A172 (cell line): ENCODE data around the gene RBCK1. TPM values are rescaled to one million over a fixed set of nuclear protein-coding genes. Genes with fewer than 3 reads are reported as not detected.

Experiments
- DNase-seq: peaks from one replicate; pipeline ENCODE4 v3.0.0-alpha.2; 2015; ENCODE audit warnings: low spot score
- total RNA-seq: library from RNA; depleted of rRNA; stranded (reverse); fragments of >200 nt; shearing (Covaris generic); gene quantifications from 2 replicates; pipeline ENCODE4 v1.2.3, GENCODE V29; 2014

The RBCK1 gene
- total RNA-seq, 1 experiment from 2014 or later = 101 TPM

DNA sequence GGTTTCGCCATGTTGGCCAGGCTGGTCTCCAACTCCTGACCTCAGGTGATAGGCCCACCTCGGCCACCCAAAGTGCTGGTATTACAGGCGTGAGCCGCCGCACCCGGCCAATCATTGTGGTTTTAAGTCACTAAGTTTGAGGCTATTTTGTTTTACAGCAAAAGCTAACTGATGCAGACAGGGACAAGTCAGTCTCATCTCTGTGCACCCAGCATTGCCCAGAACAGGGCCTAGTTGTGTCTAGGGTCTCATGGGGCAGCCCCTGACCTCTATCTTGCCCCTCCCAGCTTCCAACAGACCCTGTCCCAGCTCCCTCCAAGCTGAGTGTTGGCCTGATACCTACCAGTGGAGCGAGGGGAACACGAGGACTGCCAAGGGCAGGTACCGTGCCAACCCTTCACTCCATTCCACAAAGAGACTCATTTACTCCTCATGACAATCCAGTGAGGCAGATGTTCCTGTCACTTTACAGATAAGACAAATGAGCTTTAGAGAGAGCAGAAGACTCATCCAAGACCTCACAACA, 8.9 kb upstream of the RBCK1 start:
- no peak for DNase-seq

DNA sequence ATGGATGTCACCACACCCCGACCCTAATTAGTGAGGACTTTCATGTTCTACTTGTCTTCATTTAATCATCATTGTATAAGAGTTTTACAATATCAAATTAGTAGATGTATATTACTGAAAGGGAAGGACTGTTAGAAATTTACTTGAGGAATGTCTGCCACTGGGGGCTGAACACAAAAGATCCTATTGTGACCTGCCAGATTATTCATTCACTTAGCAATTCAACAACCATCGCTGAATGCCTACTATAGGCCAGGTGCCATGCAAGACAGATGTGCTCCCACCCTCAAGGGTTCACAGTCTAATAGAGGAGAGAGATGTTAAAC, 8.0 kb upstream of the RBCK1 start:
- DNase-seq = peak; percentile 11

GRCh38 chr20:400454-401275, 7.4 kb upstream of the RBCK1 start:
- DNase-seq = peak; percentile 35

GRCh38 chr20:401682-402495, 6.2 kb upstream of the RBCK1 start:
- DNase-seq = peak; percentile 55

DNA sequence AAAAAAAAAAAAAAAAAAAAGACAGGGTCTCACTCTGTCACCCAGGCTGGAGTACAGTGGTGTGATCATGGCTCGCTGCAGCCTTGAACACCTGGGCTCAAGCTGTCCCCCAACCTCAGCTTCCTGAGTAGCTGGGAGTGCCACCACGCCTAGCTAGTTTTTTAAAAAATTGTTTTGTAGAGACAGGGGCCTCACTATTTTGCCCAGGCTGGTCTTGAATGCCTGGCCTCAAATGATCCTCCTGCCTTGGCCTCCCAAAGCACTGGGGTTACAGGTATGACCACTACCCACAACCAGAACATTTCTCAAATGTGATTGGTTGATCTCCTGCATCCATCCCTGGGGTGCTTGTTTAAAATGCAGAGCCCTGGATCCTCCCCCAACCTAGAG, 5.6 kb upstream of the RBCK1 start:
- no peak for DNase-seq

- DNase-seq = no peak
Measured at GRCh38 chr20:402898-403581, 5.1 kb upstream of the RBCK1 start.

- no peak for DNase-seq
Measured at GRCh38 chr20:403582-403957, 4.5 kb upstream of the RBCK1 start.

GRCh38 chr20:404088-404487, 4.0 kb upstream of the RBCK1 start:
- no peak for DNase-seq

DNA sequence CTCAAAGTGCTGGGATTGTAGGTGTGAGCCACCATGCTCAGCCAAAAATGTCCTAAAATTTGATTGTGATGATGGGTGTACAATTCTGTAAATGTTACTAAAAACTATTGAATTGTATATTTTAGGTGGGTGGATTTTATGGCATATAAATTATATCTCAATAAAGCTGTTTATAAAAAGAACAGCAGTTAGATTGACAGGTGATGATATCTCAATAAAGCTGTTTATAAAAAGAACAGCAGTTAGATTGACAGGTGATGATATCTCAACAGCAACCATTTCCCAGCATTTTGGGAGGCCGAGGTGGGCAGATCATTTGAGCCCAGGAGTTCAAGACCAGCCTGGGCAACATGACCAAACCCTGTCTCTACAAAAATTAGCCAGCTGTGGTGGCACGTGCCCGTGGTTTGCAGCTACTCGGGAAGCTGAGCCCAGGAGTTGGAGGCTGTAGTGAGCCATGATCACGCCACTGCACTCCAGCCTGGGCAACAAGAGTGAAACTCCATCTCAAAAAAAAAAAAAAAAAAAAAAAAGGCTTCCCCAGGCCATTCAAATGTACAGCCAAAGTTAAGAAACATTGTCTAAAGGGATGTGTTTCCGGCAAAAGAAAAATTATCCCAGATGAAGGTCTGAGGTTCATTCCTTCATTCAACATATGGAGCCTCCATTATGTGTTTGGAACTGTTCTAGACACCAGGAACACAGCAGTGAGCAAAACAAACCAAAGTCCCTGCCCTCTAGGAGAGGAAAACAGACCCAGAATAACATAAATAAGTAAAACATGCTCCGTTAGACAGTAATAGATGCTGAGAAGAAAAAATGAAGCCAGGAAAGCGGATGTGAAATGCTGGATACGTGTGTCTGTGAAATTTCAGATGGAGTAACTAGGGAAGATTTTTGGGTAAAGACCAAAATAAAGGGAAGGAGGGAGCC, 1.6 kb upstream of the RBCK1 start:
- no peak for DNase-seq

DNA sequence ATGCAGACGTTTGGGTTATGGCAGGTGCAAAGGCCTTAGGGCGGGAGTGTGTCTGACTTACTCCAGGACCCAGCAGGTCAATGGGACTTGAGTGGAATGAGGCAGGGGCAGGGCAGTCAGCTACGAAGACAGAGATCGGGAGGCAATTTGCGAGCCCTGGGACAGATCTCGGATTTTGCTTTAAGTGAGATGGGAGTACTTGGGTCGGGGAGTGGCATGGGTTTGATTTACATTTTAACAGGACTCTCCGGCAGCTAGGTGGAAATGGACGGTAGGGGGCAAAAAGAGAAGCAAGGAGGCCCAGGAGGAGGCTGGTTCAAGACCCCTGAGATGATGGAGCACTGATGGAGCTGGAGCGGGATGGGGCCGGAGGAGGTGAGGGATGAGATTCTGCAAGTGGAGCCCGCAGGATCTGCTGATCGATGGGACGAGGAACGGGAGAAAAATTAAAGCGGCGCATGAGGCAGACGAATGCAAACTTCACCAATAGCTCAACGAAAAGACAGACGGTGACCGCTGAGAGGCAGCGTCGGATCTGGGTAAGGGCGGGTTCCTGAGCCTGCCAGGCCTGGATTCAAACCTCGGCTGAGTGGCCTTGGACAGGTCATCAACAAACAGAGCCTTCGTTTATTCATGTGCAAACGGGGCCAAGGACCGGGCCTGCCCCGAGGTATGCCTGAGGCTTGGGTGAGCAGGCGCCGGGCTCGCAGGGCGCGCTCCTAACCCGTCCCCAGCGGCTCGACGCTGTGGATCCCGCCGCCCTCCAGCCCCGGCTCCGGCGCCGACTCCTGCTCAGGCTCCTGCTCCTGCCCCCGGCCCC, 756 bp upstream of the RBCK1 start:
- DNase-seq = peak; percentile 62

GRCh38 chr20:408843-409696, 971 bp downstream of the RBCK1 start:
- no peak for DNase-seq

GRCh38 chr20:409697-410559, 1.8 kb downstream of the RBCK1 start:
- DNase-seq = no peak

- DNase-seq = no peak
Measured at GRCh38 chr20:412081-412480, 4.0 kb downstream of the RBCK1 start.

DNA sequence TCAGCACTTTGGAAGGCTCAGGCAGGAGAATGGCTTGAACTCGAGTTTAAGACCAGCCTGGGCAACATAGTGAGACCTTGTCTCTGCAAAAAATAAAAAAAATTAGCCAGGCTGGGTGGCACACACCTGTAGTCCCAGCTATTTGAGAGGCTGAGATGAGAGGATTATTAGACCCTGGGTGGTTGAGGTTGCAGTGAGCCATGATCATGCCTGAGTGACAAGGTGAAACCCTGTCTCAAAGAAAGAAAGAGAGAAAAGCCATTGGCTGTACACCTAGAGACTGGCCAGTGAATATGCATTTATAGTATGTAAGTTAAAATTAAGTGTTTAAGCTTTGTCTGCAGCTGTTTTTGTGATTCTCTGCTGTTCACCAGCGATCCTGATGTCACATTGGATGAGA, 6.1 kb downstream of the RBCK1 start:
- DNase-seq = no peak

DNA sequence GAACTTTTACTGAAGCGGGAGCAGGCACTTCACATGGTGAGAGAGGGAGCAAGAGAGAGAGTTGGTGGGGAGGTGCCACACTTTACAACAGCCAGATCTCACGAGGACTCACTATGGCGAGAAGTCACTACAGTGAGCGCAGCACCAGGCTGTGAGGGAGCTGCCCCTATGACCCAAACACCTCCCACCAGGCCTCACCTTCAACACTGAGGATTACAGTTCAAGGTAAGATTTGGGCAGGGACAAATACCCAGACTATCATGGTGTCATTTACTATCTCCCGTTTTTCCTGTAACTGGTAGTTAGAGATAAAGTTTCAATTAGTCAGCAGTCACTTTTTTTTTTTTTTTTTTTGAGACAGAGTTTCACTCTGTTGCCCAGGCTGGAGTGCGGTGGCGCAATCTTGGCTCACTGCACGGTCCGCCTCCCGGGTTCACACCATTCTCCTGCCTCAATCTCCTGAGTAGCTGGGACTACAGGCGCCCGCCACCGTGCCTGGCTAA, 7.8 kb downstream of the RBCK1 start:
- no peak for DNase-seq

DNA sequence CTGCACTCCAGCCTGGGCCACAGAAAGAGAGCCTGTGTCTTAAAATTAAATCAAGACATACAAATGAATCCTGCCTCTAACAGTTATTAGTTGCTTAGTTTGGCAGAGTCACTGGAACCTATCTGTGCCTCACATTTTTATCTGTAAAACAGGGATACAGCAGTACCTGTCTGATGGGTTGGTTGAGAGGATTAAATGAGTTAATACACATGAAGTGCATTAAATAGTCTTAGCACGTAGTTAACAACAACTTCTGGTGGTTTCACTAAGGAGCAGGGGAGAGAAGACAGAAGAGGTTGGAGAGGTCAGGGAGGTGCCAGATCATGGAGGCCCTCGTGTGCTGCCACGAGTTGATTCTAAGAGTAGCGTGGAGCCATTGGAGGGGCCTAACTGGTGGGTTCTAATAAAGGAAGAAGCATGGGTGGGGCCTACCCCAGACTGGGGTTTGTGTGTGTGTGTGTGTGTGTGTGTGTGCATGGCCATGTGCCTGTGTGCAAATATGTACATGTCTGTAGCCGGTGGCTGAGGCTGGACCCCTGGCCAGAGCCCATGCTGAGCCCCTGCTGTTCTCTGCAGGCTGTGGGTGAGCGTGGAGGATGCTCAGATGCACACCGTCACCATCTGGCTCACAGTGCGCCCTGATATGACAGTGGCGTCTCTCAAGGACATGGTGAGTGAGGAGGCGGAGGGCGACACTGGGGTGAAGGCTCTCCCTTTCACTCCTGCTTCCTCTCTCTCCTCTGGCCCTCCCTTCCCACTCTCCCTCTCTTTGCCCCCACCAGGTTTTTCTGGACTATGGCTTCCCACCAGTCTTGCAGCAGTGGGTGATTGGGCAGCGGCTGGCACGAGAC, 9.1 kb downstream of the RBCK1 start:
- no peak for DNase-seq

DNA sequence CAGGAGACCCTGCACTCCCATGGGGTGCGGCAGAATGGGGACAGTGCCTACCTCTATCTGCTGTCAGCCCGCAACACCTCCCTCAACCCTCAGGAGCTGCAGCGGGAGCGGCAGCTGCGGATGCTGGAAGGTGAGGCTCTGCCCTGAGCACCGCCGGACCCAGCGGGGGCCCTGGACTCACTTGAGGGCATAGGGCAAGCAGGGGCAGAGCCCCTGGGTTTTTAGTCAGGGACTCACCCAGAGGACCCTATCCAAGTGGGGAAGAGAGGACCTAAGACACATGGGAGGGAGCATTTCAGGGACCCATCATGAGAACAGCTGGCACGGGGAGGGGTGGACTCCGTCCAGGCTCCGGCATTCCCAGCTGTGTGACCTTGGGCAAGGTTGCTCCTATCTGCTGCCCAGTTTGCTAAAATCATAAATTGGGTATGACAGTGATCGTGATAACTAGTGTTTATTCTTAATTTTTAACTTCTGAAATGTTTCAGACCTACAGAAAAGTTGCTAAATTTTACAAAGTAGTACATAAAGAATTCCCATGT, 9.8 kb downstream of the RBCK1 start:
- no peak for DNase-seq
